Esophagus (tissue), 2 donors: Measurements from ENCODE around the gene ZPBP. TPM values are rescaled to one million over a fixed set of nuclear protein-coding genes. Genes with fewer than 3 reads are reported as not detected.
A peak's percentile ranks its signal among the peaks of the same experiment; 100 is the strongest.

Experiments used
- H3K27ac ChIP-seq, 2 donors: one replicate each; pipeline ENCODE4 v1.5.1; 2013; ENCODE audit warnings: low read depth in 2 of 2, mild to moderate bottlenecking in 2 of 2, inconsistent platforms in 1 of 2, low read length in 1 of 2, moderate library complexity in 1 of 2
- H3K27me3 ChIP-seq, 2 donors: one replicate each; pipeline ENCODE4 v1.6.1; 2013; ENCODE audit warnings: low read length in 2 of 2, control low read depth in 1 of 2, mild to moderate bottlenecking in 1 of 2; ENCODE audit not compliant: insufficient read depth in 2 of 2, control insufficient read depth in 1 of 2
- H3K36me3 ChIP-seq, 2 donors: one replicate each; pipeline ENCODE4 v1.6.1; 2013; ENCODE audit warnings: low read length in 1 of 2; ENCODE audit not compliant: control insufficient read depth in 2 of 2, insufficient read depth in 2 of 2
- H3K4me1 ChIP-seq, 2 donors: one replicate each; pipeline ENCODE4 v1.6.1; 2013; ENCODE audit warnings: low read length in 1 of 2; ENCODE audit not compliant: control insufficient read depth in 2 of 2, insufficient read depth in 2 of 2
- H3K4me3 ChIP-seq, 2 donors: one replicate each; pipeline ENCODE4 v1.5.1; 2013; ENCODE audit warnings: low read length in 2 of 2, mild to moderate bottlenecking in 2 of 2, low read depth in 1 of 2, moderate library complexity in 1 of 2
- H3K9me3 ChIP-seq, 2 donors: one replicate each; pipeline ENCODE4 v1.6.1; 2013; ENCODE audit warnings: mild to moderate bottlenecking in 2 of 2, low read depth in 1 of 2, low read length in 1 of 2, moderate library complexity in 1 of 2; ENCODE audit not compliant: control insufficient read depth in 2 of 2, insufficient read depth in 1 of 2
- WGBS, 2 donors: extraction: QIAGEN DNeasy Blood & Tissue Kit; methylation state at CpG; one replicate each; pipeline ENCODE4 v1.1.7; 2013; 5-methylcytosine and 5-hydroxymethylcytosine counted together
- polyA plus RNA-seq, 2 donors: library from polyadenylated mRNA; stranded (reverse); fragments of 200-250 nt; gene quantifications; one replicate each; pipeline ENCODE4 v1.2.3, GENCODE V29; 2013
- donor health status: healthy with polysubstance abuse.
- donor health status: Bipolar disorder and iron deficiency.

Gene ZPBP
- polyA plus RNA-seq, 2 donors = not detected

DNA sequence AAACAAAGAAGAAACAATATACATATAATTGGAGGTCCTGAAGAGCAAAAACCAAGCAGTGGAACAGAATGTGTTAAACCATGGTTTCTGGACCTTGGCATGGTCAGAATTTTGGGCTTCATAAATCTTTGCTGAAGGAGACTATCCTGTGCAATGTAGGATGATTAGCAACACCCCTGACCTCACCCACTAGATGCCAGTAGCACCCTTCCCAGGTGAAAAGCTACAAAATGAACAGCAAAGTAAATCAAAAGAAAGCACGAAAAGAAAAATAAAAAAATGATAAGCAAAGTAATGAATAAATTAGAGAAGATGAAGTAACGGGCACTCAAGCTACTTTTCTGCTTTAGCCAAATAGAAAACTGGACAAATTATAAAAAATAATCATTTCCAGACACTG, 19.2 kb upstream of the ZPBP start:
- no peaks in the 10 kb centered on the region for H3K4me1 ChIP-seq
- WGBS, 2 donors = 82 to 85% methylated on average over 2 of the region's 2 CpGs
- H3K36me3 ChIP-seq = no peaks in the 10 kb centered on the region
- H3K27ac ChIP-seq = no peak overlapping the region
- peaks cover 0 to 3% of the 10 kb centered on the region in 2 donors for H3K27me3 ChIP-seq
- H3K4me3 ChIP-seq = no peak overlapping the region
- H3K9me3 ChIP-seq = no peaks in the 10 kb centered on the region

DNA sequence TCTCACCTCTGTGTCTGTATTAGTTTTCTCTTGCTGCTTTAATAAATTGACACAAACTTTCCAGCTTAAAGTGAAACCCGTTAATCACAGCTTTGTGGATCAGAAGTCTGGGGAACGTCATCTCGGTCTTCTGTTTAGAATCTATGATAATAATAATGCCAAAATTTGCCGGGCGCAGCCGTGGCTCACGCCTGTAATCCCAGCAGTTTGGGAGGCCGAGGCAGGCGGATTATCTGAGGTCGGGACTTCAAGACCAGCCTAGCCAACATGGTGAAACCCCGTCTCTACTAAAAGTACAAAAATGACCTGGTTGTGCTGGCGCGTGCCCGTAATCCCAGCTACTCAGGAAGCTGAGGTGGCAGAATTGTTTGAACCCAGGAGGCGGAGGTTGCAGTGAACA, 8.8 kb upstream of the ZPBP start:
- H3K27ac ChIP-seq = no peak overlapping the region
- no peaks in the 10 kb centered on the region for H3K9me3 ChIP-seq
- no peaks in the 10 kb centered on the region for H3K36me3 ChIP-seq
- no peaks in the 10 kb centered on the region for H3K4me1 ChIP-seq
- WGBS, 2 donors = 90 to 93% methylated on average over 15 of the region's 15 CpGs
- H3K27me3 ChIP-seq = no peaks in the 10 kb centered on the region
- H3K4me3 ChIP-seq = no peak overlapping the region

DNA sequence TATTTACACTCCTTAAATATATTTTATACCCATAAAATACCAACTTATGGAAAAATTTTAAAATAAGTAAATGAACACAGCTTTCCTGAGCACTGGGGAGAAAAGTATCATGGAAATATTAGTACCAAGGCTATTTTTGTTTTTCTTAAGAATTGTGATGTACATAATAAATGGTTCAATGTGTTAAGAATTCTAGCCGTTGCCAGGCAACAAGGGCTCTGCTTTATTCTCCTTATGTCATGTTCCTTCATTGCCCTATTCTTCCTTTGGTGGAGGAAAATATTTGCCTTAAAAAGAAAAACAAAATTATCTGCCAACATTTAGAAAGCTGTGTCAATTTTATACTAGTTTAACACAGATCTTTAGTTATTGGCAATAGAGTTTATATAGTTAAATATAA, 2.6 kb upstream of the ZPBP start:
- no peaks in the 10 kb centered on the region for H3K36me3 ChIP-seq
- no peaks in the 10 kb centered on the region for H3K27me3 ChIP-seq
- H3K27ac ChIP-seq = no peak overlapping the region
- WGBS, 2 donors = 74 to 76% methylated on average over 1 of the region's 1 CpG
- no peaks in the 10 kb centered on the region for H3K9me3 ChIP-seq
- no peaks in the 10 kb centered on the region for H3K4me1 ChIP-seq
- no peak overlapping the region for H3K4me3 ChIP-seq

DNA sequence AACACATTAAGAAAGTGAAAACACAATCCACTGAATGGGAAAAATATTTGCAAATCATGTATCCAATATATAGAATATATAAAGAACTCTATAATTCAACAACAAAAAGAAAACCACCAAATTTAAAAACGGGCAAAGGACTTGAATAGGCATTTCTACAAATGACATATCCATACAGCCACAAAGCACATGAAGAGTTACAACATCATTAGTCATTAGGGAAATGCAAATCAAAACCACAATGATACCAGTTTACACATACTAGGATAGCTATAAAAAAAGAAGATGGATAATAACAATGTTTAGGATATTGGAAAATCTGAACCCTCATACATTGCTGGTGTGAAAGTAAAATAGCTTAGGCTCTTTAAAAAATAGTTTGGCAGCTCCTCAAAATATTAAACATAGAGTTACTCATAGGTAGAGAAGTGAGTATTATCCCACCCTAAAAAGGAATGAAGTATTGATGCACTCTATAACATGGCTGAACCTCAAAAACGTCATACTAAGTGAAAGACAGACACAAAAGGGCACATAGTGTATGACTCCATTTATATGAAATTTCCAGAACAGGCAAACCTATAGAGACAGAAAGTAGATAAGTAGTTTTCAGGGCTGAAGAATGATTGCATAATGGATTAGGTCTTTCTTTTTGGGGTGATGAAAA, 4.5 kb downstream of the ZPBP start:
- Histone ChIP-seq H3K4me1 (no peaks in the 10 kb centered on the region), H3K9me3 (no peaks in the 10 kb centered on the region), H3K27ac (no peak overlapping the region), H3K36me3 (no peaks in the 10 kb centered on the region), H3K27me3 (no peaks in the 10 kb centered on the region), H3K4me3 (no peak overlapping the region)
- WGBS, 2 donors = 0% methylated on average over 2 of the region's 2 CpGs

DNA sequence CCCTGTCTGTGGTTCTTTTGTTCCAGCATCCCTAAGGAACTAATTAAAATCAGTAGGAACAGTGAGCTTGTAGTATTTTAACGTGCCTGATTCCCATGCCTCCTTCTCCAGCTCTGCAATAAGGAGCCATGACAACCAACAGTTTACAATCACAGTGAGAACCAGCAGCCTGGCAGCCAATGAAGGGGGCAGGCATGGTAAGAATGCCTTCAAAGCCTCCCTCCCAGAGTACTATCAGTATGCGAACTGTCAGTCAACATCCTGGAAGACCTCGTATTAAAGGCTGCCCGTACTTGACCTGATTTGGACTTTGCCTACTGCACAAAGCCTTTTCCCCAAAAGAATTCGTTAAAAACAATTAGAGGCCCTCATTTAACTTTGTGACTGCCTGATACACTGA, 7.7 kb downstream of the ZPBP start:
- no peak overlapping the region for H3K27ac ChIP-seq
- H3K36me3 ChIP-seq = no peaks in the 10 kb centered on the region
- H3K9me3 ChIP-seq = no peaks in the 10 kb centered on the region
- no peak overlapping the region for H3K4me3 ChIP-seq
- 59 to 68% methylated on average over 5 of the region's 5 CpGs for WGBS, 2 donors
- no peaks in the 10 kb centered on the region for H3K4me1 ChIP-seq
- no peaks in the 10 kb centered on the region for H3K27me3 ChIP-seq

DNA sequence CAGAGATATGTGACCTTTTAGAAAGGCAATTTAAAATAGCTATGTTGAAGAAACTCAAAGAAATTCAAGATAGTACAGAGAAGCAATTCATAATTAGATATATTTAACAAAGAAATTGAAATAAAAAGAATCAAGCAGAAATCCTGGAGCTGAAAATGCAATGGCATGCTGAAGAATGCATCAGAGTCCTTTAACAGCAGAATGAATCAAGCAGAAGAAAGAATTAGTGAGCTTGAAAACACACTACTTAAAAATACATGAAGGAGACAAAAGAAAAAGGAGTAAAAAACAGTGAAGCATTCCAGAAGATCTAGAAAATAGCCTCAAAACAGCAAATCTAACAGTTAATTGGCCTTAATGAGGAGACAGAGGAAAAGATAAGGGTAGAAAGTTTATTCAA, 20.0 kb downstream of the ZPBP start:
- Histone ChIP-seq H3K36me3 (no peaks in the 10 kb centered on the region), H3K27me3 (no peaks in the 10 kb centered on the region), H3K4me1 (no peaks in the 10 kb centered on the region), H3K27ac (no peak overlapping the region), H3K4me3 (no peak overlapping the region), H3K9me3 (no peaks in the 10 kb centered on the region)

DNA sequence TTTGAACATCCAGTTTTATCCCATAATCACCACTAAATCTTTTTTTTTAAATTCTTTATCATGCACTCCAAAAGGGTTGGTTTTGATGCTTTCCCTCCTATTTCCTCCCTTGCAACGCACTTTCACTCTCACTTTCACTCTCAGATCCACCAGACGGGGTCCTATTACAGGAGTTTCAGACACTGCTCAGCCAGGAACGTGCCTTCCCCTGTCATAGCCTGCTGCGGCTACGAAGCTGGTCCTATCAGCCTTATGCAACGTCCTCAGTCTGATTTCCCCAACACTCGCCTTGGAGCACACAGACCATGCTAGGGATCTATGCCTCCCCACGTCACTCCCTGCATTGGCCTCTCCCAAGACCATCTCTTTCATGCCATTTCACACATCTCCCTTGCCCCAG, 23.4 kb downstream of the ZPBP start:
- no peaks in the 10 kb centered on the region for H3K9me3 ChIP-seq
- H3K27ac ChIP-seq = peak overlapping the region; percentile 65 to 71
- H3K27me3 ChIP-seq = no peaks in the 10 kb centered on the region
- no peaks in the 10 kb centered on the region for H3K4me1 ChIP-seq
- WGBS, 2 donors = 8 to 16% methylated on average over 8 of the region's 8 CpGs
- H3K4me3 ChIP-seq = peak overlapping the region; percentile 42 to 56
- no peaks in the 10 kb centered on the region for H3K36me3 ChIP-seq

DNA sequence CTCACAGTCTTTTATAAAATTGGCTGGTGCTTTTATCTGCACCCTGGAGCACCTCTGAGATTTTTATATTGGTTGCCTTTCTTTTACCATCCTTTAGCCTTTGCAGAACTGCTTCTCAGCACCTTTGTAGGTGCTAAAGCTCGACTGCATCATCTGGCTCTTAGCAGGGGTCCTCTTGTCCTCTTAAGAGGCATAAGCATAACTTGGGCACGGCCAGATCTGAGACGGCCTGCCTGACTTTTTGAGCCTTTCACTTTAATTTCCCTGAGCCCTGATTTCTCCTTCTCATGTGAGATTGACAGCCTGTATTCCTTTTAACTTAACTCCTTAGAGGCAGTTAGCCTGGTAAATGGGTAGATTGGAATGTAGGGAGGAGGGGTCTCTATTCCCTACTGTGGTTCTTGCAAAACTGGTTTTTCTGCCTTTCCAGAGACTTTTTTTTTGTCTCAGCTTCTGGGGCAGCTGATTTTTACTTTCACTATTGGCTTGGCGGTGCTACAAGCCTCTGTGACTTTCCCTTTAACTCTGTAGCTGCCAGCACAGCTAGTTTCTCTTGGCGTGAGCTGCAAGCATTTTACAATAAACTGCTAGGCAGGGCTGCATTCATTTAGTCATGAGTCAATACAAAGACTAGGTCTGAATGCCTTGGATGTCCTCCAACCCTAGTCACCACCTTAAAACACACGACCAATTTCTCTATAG, 24.0 kb downstream of the ZPBP start:
- WGBS, 2 donors = 0 to 2% methylated on average over 6 of the region's 6 CpGs
- Histone ChIP-seq H3K4me3 (peak overlapping the region; percentile 22 to 56), H3K36me3 (no peaks in the 10 kb centered on the region), H3K27ac (peak overlapping the region; percentile 64 to 83), H3K9me3 (no peaks in the 10 kb centered on the region), H3K27me3 (no peaks in the 10 kb centered on the region), H3K4me1 (no peaks in the 10 kb centered on the region)

DNA sequence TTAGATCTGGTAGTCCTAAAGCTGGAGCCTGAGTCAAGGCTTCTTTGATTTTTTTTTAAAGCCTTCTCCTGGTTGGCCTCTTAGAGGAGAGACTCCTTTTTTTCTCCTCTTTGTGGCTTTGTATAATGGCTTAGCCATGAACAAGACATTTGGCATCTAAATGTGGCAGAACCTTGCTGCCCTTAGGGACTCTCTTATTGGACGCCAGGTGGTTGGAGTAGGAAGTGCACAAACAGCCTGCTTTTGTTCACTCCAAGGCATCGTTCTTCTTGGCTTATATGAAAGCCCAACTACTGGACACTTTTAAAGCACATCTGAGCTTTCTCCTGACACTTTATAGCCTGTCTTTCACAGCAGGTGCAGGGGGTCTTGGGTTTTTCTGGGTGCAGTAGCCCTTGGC, 25.0 kb downstream of the ZPBP start:
- Histone ChIP-seq H3K36me3 (no peaks in the 10 kb centered on the region), H3K27ac (peak overlapping the region; percentile 64 to 83), H3K4me1 (no peaks in the 10 kb centered on the region), H3K9me3 (no peaks in the 10 kb centered on the region), H3K27me3 (no peaks in the 10 kb centered on the region), H3K4me3 (no peak overlapping the region)
- WGBS, 2 donors = 13 to 21% methylated on average over 2 of the region's 2 CpGs

DNA sequence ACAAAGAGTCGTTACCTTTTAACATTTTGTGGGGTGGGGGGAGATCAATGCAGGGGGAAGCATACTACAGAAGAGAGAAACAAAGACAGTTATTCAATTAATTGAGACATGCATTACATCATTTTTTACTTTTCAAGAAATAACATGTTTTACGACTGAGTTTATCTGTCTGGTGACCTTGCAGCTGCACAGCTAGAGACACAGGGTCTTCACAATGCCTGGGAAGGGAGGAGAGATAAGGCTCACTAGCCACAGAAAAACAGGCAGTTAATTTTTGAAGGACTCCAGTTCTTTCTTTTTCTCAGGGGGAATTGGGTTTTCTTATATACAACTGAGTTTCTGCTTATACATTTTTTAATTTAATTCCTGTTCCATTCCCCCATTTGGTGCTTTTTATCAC, 30.1 kb downstream of the ZPBP start:
- Histone ChIP-seq H3K4me1 (no peaks in the 10 kb centered on the region), H3K27ac (no peak overlapping the region), H3K9me3 (no peaks in the 10 kb centered on the region), H3K27me3 (no peaks in the 10 kb centered on the region), H3K4me3 (no peak overlapping the region), H3K36me3 (no peaks in the 10 kb centered on the region)
- WGBS, 2 donors = 68 to 80% methylated on average over 2 of the region's 2 CpGs
